Subcutaneous adipose tissue (tissue), 4 donors: ENCODE measurements around the gene TNS2. TPM values are rescaled to one million over a fixed set of nuclear protein-coding genes. Genes with fewer than 3 reads are reported as not detected.

Source experiments
- total RNA-seq, 4 donors: library from RNA; depleted of rRNA; stranded (reverse); fragments of >200 nt; gene quantifications; one replicate each; pipeline ENCODE4 v1.1.0, GENCODE V29; 2016
- TF ChIP-seq, protein P1 (sequence below): fragments of 450-650 bp; IDR thresholded peaks from one replicate; pipeline ENCODE4 v1.5.1; 2016; ENCODE audit warnings: low read depth, mild to moderate bottlenecking, control low read depth, antibody characterized with exemption, moderate library complexity

TNS2 gene
- total RNA-seq, 4 donors from 2014 or later = 108 to 522 (median 189) TPM

DNA sequence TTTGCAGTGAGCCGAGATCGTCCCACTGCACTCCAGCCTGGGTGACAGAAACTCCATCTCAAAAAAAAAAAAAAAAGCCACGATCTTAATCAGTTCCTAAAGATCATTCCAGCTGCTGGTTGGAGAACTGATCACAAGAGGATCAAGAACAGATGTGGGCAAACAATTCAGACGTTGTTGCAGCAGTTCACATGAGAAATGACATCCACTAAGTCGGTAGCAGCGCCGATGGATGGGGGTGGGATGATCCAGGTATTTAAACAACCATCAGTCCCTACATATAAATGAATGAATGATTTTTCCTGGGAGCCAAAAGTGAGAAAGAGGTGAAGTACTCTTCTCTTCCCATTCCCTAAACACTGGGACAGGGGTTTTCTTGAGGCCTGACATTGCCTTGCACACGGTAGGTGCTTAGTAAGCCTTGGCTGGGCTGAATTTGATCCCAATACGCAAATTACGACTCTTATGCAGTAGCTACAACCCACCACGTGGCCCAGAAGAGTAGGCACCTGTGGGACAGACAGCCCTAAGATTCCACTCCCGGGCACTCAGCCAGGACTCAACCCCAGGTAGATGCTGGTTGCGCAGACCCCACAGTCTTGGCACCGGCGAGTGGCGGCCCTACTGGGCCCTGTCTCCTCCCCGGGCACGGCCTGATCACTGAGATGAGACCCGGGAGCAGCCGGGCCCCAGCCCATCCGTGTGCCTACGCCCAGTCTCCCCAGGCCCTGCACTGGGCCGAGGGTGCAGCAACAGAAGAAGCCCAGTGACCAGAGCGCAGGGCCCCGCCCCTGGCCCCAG lies 28.8 kb downstream of the TNS2 start:
- TF ChIP-seq, protein P1, sequence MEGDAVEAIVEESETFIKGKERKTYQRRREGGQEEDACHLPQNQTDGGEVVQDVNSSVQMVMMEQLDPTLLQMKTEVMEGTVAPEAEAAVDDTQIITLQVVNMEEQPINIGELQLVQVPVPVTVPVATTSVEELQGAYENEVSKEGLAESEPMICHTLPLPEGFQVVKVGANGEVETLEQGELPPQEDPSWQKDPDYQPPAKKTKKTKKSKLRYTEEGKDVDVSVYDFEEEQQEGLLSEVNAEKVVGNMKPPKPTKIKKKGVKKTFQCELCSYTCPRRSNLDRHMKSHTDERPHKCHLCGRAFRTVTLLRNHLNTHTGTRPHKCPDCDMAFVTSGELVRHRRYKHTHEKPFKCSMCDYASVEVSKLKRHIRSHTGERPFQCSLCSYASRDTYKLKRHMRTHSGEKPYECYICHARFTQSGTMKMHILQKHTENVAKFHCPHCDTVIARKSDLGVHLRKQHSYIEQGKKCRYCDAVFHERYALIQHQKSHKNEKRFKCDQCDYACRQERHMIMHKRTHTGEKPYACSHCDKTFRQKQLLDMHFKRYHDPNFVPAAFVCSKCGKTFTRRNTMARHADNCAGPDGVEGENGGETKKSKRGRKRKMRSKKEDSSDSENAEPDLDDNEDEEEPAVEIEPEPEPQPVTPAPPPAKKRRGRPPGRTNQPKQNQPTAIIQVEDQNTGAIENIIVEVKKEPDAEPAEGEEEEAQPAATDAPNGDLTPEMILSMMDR = no peak

DNA sequence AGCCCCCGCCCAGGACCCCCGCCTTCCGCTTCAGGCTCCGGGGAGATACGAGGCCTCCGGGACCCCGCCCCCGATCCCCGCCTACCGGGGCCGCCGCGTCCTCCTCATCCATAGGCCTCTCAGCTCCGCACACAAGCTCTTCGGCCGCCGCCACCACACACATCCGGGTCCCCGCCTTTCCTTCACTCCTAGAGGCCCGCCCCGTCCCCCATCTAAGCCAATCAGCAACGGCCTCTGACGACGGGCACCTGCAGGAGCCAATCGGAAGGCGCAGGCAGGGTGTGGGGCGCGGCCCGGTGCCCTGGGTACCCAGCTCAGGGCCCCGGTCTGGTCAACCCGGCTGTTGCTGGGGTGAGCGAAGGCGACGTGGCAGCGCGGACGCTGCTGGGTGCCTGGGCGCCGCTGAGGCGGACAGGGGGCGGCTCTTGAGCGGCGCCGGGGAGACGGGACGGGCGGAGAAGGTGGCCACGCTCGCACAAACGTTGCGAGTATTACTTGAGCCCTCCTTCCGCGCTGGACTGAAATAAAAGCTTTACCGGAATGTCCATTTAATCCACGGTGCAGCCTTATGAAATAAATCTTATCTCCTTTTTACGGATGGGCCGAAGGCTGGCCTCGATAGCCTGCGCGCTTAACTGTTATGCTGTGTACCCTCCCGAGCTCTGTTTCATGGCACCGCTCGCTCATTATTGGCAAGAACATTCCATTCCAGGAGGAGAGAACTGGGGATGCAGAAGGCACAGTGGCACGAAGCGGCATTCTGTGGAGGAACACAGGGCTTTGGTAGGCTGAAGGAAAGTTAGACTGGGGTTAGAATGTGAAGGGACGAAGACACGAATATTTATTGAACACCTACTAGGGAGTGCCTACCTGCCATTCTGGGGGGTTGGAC lies 29.6 kb downstream of the TNS2 start, which contains the start of gene SPRYD3:
Gene SPRYD3, minus strand, starts transcription at position 165 of the 892 bp plus-strand sequence. Its CDS starts 57 bp downstream, at position 108.
- TF ChIP-seq, protein P1 = no peak

DNA sequence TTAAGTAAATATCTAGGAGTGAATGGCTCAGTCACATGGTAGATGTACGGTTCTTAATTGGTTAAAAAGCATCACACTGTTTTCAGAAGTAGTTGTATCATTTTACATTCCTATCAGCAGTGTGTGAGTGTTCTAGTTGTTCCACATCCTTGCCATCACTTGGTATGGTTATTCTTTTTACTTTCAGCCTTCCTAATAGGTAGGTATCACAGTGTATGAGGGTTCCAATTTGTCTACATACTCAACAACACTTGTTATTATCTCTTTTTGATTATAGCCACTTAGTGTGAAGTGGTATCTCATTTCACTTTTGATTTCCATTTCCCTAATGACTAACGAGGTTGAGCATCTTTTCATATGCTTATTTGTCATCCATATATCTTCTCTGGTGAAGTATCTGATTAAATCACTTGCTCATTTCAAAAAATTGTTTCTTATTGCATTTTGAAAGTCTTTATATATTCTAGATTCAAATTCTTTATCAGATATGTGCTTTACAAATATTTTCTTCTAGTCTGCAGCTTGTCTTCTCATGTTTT lies 32.8 kb downstream of the TNS2 start:
- TF ChIP-seq, protein P1 = no peak

DNA sequence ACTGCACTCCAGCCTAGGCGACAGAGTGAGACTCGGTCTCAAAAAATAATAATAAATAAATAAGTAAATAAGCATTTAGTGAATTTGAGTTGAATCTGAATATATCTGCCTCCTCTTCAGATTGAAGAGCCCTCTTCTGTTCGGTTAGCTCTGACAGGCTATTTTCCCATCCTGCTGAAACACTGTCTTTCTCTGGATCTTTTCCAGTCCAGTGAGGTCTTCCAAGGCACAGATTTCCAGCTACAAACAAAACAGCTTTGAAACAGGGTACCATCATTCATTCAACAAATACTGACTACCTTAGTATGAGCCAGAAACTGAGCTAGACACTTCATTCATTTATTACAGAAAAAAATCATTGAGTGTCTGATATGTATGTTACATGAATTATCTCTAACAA lies 36.5 kb downstream of the TNS2 start:
- TF ChIP-seq, protein P1 = no peak

DNA sequence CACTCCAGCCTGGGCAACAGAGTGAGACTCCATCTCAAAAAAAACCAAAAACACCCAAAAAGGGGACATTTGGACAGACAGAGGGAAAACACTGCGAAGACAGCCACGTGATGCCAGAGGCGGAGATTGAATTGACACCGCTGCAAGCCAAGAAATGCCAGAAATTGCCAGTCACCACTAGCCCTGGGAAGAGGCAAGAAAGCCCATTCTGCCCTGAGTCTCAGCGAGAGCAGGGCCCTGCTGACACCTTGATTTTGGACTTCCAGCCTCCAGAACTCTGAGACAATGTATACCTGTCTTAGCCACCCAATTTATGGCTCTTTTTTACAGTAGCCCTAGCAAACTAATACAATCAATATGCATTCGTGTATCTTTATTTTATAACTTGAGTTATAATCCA lies 40.2 kb downstream of the TNS2 start:
- TF ChIP-seq, protein P1 = no peak

DNA sequence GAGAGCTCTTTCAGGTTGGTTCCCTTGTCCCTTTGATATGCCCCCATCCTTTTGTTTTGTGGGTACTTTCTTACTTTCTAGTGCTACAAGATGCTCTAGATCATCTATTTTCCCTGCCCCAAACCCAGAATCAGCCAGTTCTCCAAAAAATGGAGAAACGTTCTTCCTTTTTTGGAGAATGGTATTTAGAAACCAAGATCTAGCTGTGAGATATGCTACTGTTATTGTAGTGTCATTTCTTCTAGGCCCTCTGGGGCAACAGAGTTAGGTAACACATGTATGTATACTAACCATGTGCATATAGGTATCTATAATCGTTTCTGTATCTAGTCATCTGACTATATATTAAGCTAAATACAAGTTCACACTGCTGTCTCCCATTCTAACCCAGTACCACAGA lies 40.7 kb downstream of the TNS2 start:
- TF ChIP-seq, protein P1 = no peak

DNA sequence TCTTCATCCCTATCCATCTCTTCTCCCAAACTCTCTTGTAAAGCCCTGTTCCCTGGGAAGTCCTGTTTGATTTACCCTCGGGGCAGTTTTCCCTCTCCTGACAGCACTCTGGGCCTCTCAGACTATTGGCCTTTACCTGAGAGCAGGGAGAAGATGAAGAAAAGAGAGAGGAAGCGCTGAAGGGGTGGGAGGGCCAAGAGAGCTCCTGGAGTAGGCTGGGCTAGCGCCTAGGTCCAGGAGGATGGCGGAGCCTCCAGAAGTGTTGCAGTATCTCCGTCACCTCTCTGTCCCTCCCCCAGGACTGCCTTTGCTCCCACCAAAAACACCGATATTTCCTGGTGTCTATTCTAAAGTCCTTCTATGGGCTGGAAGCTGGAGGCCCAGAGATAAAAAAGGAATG lies 41.9 kb downstream of the TNS2 start:
- TF ChIP-seq, protein P1 = no peak
